WTC11 (cell line): ENCODE measurements around the gene PROCA1. TPM values are rescaled to one million over a fixed set of nuclear protein-coding genes. Genes with fewer than 3 reads are reported as not detected.

ENCODE experiments used
- ETV6 ChIP-seq: sonication (generic); formaldehyde crosslinking; IDR thresholded peaks from 2 replicates; pipeline ENCODE4 v1.8.1; 2022; ENCODE audit warnings: mild to moderate bottlenecking, missing genetic modification reagents
- FOXK1 ChIP-seq: sonication (generic); formaldehyde crosslinking; IDR thresholded peaks from 2 replicates; pipeline ENCODE4 v1.8.0; 2022; ENCODE audit warnings: mild to moderate bottlenecking, moderate library complexity, missing genetic modification reagents
- FOXP1 ChIP-seq: sonication (generic); formaldehyde crosslinking; IDR thresholded peaks from 2 replicates; pipeline ENCODE4 v1.8.0; 2022; ENCODE audit warnings: missing genetic modification reagents, mild to moderate bottlenecking, moderate library complexity, borderline replicate concordance
- GABPB1 ChIP-seq: sonication (generic); formaldehyde crosslinking; IDR thresholded peaks from 2 replicates; pipeline ENCODE4 v1.8.1; 2023; ENCODE audit warnings: mild to moderate bottlenecking, missing genetic modification reagents
- IRF2 ChIP-seq: sonication (generic); formaldehyde crosslinking; IDR thresholded peaks from 2 replicates; pipeline ENCODE4 v1.8.0; 2022; ENCODE audit warnings: low read depth, missing genetic modification reagents, borderline replicate concordance
- KAT7 ChIP-seq: sonication (generic); formaldehyde crosslinking; IDR thresholded peaks from 2 replicates; pipeline ENCODE4 v1.8.1; 2023; ENCODE audit warnings: missing genetic modification reagents, mild to moderate bottlenecking, borderline replicate concordance
- PRDM15 ChIP-seq: sonication (generic); formaldehyde crosslinking; IDR thresholded peaks from 2 replicates; pipeline ENCODE4 v1.8.0; 2022; ENCODE audit warnings: missing genetic modification reagents
- SMAD4 ChIP-seq: sonication (generic); formaldehyde crosslinking; IDR thresholded peaks from 2 replicates; pipeline ENCODE4 v1.8.0; 2022; ENCODE audit warnings: mild to moderate bottlenecking, missing genetic modification reagents
- SOX15 ChIP-seq: fragments of 250-450 bp; sonication (Bioruptor Pico); IDR thresholded peaks from 2 replicates; pipeline ENCODE4 v1.9.0; 2021; ENCODE audit warnings: mild to moderate bottlenecking
- TEAD4 ChIP-seq: sonication (generic); formaldehyde crosslinking; IDR thresholded peaks from 2 replicates; pipeline ENCODE4 v1.8.0; 2022; ENCODE audit warnings: mild to moderate bottlenecking, missing genetic modification reagents
- USF1 ChIP-seq: sonication (generic); formaldehyde crosslinking; IDR thresholded peaks from 2 replicates; pipeline ENCODE4 v1.8.0; 2022; ENCODE audit warnings: mild to moderate bottlenecking, missing genetic modification reagents
- ZNF317 ChIP-seq: sonication (generic); formaldehyde crosslinking; IDR thresholded peaks from 2 replicates; pipeline ENCODE4 v1.8.1; 2023; ENCODE audit warnings: low read depth, mild to moderate bottlenecking, moderate library complexity, missing genetic modification reagents, borderline replicate concordance
- ZNF416 ChIP-seq: fragments of 250-450 bp; sonication (Bioruptor Pico); IDR thresholded peaks from 2 replicates; pipeline ENCODE4 v1.9.0; 2021; ENCODE audit warnings: mild to moderate bottlenecking, inconsistent platforms
- ZNF532 ChIP-seq: fragments of 250-450 bp; sonication (Bioruptor Pico); IDR thresholded peaks from 2 replicates; pipeline ENCODE4 v1.9.0; 2021; ENCODE audit warnings: mild to moderate bottlenecking, borderline replicate concordance
- ZNF671 ChIP-seq: fragments of 250-450 bp; sonication (Bioruptor Pico); IDR thresholded peaks from 2 replicates; pipeline ENCODE4 v1.8.0; 2021; ENCODE audit warnings: mild to moderate bottlenecking
- total RNA-seq: library from RNA; stranded (reverse); gene quantifications from 3 replicates; pipeline ENCODE4 v1.2.3, GENCODE V29; 2021
- TF ChIP-seq, protein P1 (sequence below): fragments of 200-600 bp; IDR thresholded peaks from 2 replicates; pipeline ENCODE4 v1.8.0; 2022; ENCODE audit warnings: antibody characterized with exemption
- TF ChIP-seq, protein P2 (sequence below): sonication (generic); formaldehyde crosslinking; IDR thresholded peaks from 2 replicates; pipeline ENCODE4 v1.8.1; 2023; ENCODE audit warnings: mild to moderate bottlenecking, missing genetic modification reagents, borderline replicate concordance
- TF ChIP-seq, protein P3 (sequence below): fragments of 250-450 bp; sonication (Bioruptor Pico); IDR thresholded peaks from 2 replicates; pipeline ENCODE4 v1.9.0; 2021; ENCODE audit warnings: moderate library complexity, mild to moderate bottlenecking, inconsistent platforms, borderline replicate concordance
- TF ChIP-seq, protein P4 (sequence below): sonication (generic); formaldehyde crosslinking; IDR thresholded peaks from 2 replicates; pipeline ENCODE4 v1.8.1; 2023; ENCODE audit warnings: mild to moderate bottlenecking, missing genetic modification reagents
- TF ChIP-seq, protein P5 (sequence below): sonication (generic); formaldehyde crosslinking; IDR thresholded peaks from 2 replicates; pipeline ENCODE4 v1.8.1; 2022; ENCODE audit warnings: mild to moderate bottlenecking, moderate library complexity, missing genetic modification reagents

PROCA1 gene
- total RNA-seq, 1 experiment from 2014 or later: 28.4 TPM

- TF ChIP-seq TEAD4 (CRISPR knock-in tag) (no peak), PRDM15 (CRISPR knock-in tag) (no peak), IRF2 (CRISPR knock-in tag) (0 out of 2 replicates have a peak, but pooled peaks have one; percentile 48), GABPB1 (CRISPR knock-in tag) (peak; percentile 34; the same call in 1 of the 2 replicates), ZNF671 (peak; percentile 94), ZNF317 (CRISPR knock-in tag) (no peak), KAT7 (CRISPR knock-in tag) (peak; percentile 90; the same call in 1 of the 2 replicates), FOXK1 (CRISPR knock-in tag) (peak; percentile 74), SOX15 (no peak), ETV6 (CRISPR knock-in tag) (no peak), SMAD4 (CRISPR knock-in tag) (peak; percentile 25; the same call in 1 of the 2 replicates), FOXP1 (CRISPR knock-in tag) (peak; percentile 80), ZNF532 (peak; percentile 40; the same call in 1 of the 2 replicates), ZNF416 (CRISPR knock-in tag) (peak; percentile 95), USF1 (CRISPR knock-in tag) (peak; percentile 52)
- TF ChIP-seq, protein P1, sequence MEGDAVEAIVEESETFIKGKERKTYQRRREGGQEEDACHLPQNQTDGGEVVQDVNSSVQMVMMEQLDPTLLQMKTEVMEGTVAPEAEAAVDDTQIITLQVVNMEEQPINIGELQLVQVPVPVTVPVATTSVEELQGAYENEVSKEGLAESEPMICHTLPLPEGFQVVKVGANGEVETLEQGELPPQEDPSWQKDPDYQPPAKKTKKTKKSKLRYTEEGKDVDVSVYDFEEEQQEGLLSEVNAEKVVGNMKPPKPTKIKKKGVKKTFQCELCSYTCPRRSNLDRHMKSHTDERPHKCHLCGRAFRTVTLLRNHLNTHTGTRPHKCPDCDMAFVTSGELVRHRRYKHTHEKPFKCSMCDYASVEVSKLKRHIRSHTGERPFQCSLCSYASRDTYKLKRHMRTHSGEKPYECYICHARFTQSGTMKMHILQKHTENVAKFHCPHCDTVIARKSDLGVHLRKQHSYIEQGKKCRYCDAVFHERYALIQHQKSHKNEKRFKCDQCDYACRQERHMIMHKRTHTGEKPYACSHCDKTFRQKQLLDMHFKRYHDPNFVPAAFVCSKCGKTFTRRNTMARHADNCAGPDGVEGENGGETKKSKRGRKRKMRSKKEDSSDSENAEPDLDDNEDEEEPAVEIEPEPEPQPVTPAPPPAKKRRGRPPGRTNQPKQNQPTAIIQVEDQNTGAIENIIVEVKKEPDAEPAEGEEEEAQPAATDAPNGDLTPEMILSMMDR: no peak
- TF ChIP-seq, protein P2, sequence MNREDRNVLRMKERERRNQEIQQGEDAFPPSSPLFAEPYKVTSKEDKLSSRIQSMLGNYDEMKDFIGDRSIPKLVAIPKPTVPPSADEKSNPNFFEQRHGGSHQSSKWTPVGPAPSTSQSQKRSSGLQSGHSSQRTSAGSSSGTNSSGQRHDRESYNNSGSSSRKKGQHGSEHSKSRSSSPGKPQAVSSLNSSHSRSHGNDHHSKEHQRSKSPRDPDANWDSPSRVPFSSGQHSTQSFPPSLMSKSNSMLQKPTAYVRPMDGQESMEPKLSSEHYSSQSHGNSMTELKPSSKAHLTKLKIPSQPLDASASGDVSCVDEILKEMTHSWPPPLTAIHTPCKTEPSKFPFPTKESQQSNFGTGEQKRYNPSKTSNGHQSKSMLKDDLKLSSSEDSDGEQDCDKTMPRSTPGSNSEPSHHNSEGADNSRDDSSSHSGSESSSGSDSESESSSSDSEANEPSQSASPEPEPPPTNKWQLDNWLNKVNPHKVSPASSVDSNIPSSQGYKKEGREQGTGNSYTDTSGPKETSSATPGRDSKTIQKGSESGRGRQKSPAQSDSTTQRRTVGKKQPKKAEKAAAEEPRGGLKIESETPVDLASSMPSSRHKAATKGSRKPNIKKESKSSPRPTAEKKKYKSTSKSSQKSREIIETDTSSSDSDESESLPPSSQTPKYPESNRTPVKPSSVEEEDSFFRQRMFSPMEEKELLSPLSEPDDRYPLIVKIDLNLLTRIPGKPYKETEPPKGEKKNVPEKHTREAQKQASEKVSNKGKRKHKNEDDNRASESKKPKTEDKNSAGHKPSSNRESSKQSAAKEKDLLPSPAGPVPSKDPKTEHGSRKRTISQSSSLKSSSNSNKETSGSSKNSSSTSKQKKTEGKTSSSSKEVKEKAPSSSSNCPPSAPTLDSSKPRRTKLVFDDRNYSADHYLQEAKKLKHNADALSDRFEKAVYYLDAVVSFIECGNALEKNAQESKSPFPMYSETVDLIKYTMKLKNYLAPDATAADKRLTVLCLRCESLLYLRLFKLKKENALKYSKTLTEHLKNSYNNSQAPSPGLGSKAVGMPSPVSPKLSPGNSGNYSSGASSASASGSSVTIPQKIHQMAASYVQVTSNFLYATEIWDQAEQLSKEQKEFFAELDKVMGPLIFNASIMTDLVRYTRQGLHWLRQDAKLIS: peak; percentile 75
- TF ChIP-seq, protein P3, sequence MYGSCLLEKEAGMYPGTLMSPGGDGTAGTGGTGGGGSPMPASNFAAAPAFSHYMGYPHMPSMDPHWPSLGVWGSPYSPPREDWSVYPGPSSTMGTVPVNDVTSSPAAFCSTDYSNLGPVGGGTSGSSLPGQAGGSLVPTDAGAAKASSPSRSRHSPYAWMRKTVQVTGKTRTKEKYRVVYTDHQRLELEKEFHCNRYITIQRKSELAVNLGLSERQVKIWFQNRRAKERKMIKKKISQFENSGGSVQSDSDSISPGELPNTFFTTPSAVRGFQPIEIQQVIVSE (CRISPR knock-in tag): no peak
- TF ChIP-seq, protein P4, sequence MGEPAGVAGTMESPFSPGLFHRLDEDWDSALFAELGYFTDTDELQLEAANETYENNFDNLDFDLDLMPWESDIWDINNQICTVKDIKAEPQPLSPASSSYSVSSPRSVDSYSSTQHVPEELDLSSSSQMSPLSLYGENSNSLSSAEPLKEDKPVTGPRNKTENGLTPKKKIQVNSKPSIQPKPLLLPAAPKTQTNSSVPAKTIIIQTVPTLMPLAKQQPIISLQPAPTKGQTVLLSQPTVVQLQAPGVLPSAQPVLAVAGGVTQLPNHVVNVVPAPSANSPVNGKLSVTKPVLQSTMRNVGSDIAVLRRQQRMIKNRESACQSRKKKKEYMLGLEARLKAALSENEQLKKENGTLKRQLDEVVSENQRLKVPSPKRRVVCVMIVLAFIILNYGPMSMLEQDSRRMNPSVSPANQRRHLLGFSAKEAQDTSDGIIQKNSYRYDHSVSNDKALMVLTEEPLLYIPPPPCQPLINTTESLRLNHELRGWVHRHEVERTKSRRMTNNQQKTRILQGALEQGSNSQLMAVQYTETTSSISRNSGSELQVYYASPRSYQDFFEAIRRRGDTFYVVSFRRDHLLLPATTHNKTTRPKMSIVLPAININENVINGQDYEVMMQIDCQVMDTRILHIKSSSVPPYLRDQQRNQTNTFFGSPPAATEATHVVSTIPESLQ (CRISPR knock-in tag): no peak
- TF ChIP-seq, protein P5, sequence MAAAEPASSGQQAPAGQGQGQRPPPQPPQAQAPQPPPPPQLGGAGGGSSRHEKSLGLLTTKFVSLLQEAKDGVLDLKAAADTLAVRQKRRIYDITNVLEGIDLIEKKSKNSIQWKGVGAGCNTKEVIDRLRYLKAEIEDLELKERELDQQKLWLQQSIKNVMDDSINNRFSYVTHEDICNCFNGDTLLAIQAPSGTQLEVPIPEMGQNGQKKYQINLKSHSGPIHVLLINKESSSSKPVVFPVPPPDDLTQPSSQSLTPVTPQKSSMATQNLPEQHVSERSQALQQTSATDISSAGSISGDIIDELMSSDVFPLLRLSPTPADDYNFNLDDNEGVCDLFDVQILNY (CRISPR knock-in tag): peak; percentile 71
Observed at GRCh38 chr17:28725660-28726225, 14.1 kb upstream of the PROCA1 start (continued).
